Erythroblast (primary cell): Measurements from ENCODE around the gene TNRC6B.

Source experiments
- GATA1 ChIP-seq: IDR thresholded peaks from 2 replicates; pipeline ENCODE4 v1.6.1; 2011; ENCODE audit warnings: low read depth, mild to moderate bottlenecking, control low read depth, low read length, moderate library complexity
- POLR2A ChIP-seq: IDR thresholded peaks from 2 replicates; pipeline ENCODE4 v1.6.1; 2011; ENCODE audit warnings: mild to moderate bottlenecking, low read length

- no peak for TF ChIP-seq POLR2A
- TF ChIP-seq GATA1: no peak
Observed at GRCh38 chr22:40330086-40330485, 152.4 kb downstream of the TNRC6B start.
